HK-2 (cell line): ENCODE data around the gene ATG7.
"Not testable (repeated sequence)": the region's sequence is repeated elsewhere in the genome, so short reads cannot be mapped to it uniquely, and the experiment has no call there.

Experiments
- DNase-seq: peaks from one replicate; pipeline ENCODE4 v3.0.0-alpha.2; 2018; ENCODE audit not compliant: unreplicated experiment

ATG7 gene

DNA sequence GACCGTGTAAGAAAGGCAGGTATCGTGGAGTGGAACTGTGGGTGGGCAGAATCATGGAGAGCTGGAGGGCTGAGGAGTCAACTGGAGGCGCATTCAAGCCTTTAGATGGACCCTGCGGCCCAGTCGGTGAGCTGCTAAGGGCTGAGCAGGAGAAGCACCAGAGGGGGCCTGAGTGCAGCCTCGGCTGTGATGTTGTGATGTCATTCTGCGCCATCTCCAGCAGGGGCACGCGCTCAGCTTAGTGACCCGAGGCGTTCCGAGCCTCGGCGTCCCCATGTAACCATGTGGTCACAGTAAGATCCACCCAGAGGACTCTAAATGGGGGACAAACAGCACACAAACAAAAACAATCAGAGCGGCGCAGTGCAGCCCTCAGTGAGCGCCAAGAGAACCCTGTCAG lies 294.7 kb downstream of the ATG7 start:
- DNase-seq: no peak

DNA sequence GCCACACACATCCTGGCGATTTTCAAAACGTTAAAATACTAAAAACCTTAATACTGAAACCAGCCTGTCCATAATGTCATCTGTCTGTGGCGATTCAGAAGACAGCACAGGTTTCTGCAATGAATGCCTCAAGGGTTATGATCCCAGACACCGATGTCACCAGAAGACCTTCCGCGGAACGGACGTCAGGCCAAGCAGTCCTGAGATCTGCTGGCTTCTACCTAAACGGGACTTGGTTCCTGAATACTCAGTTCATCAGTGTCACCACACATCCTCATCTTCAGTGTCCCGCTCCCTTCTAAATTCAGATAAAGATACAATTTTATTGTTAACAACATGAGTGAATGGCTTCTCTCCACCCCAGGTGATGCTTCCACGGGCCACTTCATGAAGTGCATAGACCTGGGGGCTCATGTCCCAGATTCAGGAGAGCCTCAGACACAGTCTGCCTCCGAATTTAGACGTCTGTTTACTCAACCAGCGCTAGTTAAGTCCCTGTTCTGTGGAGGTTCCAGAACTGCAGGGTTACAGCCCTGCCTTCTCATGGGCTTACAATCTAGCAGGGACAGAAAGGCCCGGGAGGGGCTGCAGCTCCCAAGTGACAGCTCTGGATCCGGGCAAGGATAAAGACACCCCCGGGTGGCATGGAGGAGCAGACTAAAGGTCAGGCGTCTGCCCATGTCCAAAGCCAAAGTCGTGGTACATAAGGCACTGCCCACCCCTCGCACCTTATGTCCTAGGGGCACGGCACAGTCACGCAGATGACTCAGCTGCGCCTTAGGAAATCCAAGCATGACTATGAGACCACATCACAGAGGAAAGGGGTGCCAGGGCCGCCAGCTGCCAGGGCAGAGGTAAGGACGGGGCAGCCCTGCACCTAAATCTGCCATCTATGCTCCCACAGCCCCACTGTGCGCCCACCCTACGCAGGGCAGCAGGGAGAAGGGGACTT lies 295.6 kb downstream of the ATG7 start:
- DNase-seq: peak; percentile 52

DNA sequence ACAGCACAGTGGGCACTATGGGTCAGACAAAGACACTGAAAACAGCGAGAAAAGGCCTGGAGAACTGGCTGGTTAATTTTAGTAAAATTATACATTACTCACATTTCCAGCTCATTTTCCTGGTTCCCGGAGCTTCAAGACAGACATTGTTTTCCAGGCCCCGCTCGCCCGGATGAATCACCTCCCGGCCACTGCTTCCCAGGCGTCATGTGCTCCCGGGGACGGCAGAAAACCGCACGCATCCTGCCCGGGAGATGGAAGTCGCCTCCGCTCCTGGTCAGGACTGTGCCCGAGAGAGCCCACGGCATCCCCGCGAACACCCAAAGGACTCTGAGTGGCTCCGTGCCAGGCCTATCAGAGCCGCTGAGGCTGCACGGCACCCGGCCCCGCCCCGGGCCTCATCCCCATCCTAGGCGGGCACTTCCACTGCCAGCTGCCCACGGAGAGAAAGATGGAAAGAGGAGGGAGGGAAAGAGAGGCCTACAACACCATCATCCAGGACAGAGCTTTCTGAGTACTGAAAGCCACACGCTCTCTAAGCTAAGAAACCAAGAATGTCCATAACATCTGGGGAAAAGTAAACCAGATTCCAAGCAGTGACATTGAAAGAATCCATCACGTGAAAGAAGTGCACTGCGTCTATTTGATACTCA lies 296.4 kb downstream of the ATG7 start:
- DNase-seq: peak; percentile 80

DNA sequence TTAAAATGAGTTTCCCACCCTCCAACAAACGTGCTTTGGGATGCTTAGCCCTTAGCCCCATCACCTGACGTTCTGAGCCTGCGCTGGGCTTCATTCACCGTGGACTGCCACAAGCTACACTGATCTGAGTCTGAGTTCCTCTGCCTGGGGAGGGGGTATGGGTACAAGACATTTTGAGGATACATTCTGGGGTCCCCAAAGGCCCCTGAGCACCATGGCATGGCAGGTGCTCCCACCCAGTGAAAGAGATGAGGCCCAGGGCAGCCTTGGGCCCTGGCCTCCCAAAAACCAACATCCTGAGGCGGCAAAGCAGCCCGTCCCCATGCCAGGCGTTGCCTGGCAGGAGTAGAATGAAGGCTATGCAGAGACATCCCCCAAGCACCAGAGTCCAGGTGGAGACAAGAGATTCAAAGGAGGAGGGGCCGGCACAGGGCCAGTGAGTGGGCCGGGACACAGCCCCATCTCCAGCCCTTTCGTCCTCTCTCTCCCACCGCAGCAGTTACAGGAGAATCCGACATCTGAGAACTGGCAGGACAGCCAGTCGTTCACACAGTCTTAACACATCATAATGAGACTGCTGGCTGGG lies 297.1 kb downstream of the ATG7 start:
- DNase-seq: no peak

DNA sequence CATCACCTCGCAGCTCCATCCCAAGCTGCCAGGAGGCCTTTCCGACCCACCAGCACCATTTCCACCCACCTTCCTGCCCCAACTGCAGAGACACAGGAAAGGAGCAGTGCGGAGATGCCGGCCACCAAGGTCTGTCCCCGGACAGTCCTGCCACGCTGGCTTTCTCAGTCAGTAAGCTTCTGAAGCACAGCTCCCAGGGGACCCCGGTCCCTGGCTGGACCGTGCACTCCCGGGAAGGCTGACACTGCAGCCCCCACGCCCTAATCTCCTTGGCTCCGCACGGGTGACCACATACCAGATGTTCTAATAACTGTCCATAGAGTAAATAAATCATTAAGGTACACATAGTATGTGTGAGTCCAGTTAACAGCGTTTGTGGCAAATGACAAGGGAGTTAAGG lies 298.1 kb downstream of the ATG7 start:
- DNase-seq: no peak

DNA sequence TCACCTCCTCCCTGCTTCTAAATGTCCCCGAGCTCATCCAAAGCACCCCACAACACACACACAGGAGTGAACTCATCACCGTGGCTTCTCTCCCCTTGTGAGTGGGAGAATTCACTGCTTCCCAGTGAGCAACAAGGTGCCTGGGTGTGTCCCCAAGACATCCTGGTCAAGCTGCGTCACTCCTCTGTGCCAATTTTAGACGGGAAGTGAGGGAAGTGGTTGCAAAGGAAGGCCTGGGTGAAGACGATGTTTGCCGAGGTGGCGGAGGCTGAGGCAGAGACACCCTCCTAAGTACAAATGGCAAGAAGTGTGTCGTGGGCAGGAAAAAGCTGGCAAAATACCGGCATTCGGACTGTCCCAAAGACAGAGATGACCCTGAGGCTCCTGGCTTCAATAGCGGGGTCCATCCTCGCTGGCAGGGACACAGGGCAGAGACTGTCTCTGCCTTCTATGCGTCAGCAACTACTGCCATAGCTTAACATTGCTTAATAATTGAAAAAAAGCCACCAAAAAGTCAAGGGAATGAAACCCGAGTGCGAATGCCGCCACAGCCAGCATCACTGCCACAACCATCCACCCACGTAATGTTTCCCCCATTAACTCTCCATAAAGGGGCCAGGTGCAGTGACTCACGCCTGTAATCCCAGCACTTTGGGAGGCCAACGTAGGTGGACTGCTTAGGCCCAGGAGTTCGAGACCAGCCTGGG lies 298.7 kb downstream of the ATG7 start:
- DNase-seq: no peak

DNA sequence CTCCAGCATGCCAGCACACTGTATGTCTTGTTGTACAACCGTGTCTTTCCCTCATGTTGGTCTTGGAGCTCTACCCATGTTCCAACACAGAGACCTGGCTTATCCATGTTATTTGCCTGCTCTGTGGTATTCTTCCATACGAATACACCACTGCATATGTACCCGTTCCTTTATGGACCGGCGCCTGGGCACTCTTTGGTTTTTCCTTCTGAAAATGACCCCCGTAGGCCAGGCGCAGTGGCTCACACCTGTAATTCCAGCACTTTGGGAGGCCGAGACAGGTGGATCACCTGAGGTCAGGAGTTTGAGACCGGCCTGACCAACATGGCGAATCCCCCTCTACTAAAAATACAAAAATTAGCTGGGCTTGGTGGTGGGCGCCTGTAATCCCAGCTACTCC lies 300.5 kb downstream of the ATG7 start:
- not testable (repeated sequence) for DNase-seq

DNA sequence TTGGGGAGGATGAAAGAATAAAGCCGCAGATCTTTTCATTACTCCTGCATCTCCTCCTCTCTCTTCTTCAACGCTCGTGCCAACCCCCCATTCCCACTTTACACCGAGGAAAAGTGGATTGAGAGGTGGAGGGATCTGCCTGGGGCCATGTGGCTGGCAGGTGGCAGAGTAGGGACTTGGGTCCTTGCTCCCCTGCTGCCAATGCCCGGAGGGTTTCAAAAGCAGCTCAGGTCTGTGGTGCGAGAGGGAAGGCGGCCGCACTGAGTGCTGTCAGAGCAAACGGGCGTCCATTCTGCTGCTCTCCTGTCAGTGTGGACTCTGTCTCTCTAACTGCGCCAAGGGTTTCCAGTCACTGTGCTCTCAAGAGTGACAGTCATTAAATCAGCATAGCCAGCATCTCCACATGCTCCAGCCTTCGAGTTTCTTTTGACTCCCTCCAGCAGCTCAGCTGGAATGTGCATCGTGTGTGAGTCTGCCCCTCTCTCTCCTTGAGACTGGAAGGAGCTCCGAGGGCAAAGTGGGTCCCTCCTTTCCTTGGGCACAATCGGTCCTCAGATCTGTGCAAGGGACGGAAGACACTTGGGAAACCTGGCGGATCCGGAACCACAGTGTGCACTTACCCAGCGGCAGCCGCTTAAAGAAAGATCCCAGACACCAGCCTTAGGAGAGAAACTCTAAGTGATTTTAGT lies 302.9 kb downstream of the ATG7 start:
- DNase-seq: no peak

DNA sequence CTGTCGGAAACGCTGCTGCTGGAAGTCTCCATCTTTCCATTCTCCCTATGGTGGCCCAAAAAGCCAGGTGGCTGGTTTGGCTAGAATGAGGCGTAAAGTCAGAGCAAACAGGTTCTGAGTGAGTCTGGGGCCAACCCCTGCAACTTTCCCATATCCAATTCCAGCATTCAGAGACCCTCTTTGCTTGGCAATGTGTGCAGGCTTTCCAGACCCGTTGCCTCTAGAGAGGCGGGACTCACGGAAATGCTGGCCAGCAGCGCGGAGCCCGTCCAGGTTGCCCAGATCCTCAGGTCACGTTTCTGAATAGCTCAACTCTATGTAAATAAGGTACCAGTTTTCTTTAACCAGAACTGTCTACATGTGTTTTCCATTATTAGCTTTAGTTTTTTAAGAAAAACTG lies 303.5 kb downstream of the ATG7 start:
- no peak for DNase-seq

DNA sequence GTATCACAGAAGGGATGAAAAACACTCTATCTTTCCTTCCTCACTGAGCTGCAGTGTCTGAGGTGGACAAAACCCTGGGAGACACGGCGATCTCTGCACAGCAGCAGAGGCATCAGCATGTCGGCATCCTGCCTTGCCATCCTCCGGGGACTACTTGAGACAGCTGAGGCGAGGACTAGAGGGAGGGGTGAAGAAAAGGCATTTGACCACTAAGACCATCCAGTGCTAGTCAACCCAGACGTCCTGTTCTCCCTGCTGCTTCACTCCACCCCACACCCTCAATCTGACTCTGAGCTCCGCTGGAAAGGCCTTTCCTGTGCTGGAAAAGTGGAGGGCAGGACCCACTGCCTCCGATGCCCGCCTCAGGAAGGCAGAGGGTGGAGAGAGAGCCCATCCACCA lies 304.3 kb downstream of the ATG7 start:
- no peak for DNase-seq

DNA sequence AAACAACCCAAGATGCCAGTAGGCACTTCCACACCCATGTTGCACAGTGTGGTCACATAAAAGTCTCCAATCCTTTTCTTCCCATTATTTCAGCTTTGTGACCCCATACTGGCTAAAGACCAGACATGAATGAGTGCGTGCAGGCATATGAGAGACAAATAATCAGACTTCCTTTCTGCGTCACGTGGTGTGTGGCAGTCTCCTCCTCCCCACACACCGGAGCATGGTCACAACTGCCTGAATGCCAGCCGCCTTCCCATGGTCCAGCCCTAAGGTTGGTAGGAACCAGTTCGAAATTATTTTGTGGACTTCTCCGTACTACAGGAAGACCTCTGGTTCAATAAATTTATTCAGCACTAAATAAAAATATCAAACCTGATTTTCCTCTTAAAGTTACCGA lies 306.0 kb downstream of the ATG7 start:
- no peak for DNase-seq

DNA sequence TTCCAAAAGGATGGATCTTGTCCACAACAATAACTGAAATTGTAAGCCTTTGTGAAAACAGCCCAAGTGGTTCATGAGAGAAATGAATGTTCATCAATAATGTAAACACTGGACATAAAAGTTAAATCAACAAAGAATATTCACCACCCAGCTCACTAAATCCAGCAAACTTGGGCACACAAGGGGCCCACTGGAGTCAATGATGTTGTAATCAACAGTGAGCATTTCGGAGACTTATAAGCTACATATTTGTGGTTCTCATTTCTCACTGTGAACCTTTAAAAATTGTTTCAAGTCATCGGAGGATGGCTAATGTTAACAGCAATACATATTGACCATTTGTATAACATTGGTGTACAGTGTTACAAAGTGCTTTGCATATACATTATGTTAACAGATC lies 308.4 kb downstream of the ATG7 start:
- no peak for DNase-seq

DNA sequence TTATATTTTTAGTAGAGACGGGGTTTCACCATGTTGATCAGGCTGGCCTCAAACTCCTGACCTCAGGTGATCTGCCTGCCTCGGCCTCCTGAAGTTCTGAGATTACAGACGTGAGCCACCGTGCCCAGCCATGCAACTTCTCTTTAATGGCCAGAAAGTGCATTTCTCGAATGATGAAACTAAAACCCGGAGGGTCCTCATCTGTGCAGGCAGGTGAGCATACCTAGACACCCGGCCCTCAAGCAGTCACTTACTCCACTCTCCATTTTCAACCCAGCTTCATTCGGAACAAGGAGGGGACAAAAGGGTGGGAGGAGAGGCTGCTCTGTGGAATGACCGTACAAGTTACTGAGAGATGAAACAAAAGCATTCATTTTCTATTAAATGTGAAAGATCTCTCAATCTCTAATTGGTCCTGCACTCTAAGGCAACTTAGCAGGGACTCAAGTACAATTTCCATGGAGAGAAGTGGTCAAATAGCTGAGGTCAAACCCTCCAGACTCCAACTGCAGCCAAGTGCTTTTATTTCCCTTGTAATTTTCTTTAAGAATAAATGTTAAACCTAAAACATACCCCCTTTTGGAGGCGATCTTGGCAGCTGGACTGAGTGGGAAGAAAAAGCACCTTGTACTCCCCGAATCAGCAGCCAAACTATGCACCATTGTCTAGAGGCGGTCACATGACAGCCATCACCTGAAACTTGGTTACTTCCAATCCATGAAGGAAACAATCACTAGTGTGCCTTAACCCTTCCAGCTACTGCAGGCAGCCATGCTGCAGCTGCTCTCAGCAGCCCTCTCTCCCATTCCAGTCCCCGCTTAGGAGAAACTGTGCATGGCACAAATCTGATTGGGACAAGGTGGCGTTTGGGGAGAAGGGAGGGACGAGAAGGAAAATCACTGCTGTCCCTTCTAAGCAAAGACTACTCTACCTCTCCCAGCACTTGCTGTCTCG lies 309.3 kb downstream of the ATG7 start:
- no peak for DNase-seq

DNA sequence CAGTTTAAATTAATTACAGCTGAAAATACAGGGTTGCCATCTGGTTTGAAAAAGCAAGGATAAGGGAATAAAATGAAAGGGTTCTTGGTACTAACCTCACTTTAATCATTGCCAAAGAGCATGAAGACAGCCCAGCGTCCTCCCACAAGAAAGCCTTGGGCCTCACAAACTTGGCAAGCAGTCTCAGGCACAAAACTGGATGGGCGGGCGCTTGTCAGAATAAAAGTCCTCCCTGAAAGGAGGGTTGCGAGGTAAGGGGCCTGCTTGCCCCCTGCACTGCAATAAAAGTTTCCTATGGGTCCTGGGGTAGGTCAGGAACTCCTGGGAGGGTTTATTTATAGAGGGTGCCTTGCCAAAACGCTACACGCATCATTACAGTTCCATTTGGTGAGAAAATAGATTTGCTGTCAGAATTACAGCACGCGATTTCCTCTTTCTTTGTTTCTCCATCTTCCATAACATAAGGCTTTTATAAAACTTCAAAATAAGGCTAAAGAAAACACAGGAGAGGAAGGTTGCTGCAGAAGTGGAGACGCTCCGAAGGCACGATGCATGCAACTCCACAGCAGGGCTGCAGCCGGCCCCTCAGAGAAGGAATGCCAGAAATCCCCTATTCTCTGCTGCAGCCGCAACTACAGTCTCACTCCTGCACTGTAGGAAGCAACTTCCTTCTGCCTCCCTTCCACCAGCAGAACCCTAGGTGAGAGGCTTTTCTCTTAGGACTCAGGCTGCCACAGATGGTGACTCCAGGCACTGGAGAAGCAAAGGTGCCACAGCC lies 310.2 kb downstream of the ATG7 start:
- DNase-seq: peak; percentile 37

DNA sequence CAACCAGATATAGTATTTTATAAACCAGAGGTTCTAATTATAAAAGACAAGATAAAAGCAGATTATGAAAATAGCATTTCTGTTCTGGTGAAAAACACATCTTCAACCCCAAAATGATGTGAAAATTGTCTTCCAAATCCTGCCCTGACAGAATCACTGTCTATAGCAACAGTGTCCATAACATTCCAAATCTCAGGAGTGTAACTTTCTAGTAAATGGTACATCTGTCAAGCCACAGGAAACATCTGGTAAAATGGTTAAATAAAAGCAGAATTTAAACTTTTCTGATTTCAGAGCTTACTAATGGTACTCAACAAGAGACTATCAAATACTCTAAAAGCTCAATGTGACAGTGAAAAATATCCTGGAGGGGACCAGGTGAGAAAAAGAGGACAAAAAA lies 311.0 kb downstream of the ATG7 start:
- no peak for DNase-seq

DNA sequence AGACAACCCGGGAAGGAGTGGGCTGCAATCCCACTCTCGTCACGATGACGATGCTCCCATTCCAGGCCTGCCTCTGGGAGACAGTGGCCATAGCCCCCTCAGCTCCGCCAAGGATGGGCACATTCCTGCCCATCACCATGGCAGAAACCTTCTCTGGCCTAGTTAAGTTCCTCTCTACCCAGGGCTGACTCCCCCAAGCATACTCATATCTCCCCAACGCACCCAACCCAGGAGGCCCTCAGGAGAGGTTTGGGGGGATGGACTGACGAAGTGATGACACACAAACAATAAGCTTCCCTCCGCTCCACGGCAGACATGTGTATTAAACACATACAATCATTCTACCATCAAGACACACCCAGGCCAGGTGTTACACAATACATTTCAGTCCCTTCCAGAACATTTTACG lies 311.4 kb downstream of the ATG7 start:
- no peak for DNase-seq

DNA sequence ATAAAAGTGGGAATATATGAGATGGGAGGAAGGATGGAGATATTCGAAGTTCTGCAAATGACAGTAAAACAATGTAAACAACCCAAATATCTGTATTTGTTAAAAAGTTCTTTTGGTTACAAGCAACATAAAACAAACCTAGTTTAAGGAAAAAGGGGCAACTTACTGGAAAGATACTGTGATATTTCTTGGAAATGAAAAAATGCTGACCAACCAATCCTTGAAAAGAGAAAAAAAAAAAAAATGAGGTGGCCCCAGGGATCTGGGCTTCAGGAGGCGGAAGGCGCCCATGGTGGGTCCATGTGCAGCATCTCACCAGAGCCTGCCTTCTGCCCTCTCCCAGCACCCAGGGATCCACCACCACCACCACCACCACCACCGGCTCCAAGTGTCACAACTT lies 312.4 kb downstream of the ATG7 start:
- DNase-seq: no peak

DNA sequence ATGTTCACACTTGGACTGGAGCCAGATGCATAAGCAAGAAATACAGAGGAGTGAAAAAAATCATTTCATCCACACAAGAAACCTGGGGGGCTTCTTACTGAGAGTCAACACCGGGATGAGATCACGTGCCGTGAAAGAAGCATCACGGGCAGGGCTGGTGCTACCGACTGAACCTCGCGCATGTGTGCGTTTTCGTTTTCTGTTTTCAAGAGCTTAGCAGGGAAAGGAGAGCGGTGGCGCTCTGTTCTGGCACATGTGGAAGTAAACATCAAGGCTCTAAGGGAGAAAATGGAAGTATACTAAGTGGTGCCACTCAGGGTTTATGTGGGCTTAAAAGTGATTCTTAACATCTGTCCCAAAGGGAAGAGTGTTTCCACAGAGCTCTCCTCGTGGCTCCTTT lies 315.6 kb downstream of the ATG7 start:
- DNase-seq: no peak

DNA sequence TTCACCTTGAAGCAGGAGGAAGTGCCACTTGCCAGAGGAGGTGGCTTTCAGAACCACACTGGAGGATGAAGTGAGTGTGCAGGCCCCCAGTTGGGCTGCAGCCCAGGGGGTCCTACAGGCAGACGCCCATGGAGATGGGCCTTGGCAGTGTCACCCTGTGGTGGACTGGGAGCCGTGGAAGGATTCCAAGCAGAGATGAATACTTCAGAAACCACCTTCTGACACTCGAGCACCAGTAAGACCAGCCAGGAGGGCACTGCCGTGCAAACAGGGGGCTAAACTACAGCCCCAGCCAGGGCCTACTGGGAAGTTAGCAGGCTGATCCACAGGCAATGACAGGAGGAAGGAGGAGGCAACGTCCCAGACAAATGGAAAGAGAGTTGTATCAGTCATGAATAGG lies 316.1 kb downstream of the ATG7 start:
- DNase-seq: no peak

DNA sequence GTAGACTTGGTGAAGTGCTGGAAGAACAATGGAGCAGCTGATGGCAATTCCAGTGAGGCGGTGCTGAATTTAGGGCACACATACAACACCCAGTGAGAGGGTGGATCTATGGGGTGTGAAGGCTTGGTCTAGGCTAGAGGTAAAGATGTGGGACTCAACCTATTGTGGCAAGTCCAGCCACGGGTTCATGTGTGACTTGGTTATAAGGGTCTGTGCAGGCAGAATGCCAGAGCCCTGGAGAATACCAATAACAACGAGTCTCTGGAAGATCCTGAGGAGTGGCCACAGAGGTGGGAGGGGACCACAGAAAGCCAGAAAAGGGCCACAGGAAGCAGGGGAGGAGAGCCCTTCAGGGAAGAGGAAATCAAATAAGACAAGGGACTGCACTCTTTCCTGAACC lies 316.6 kb downstream of the ATG7 start:
- no peak for DNase-seq
